Peyer's patch (tissue), 4 donors: Measurements from ENCODE around the gene KIAA1614.

ENCODE experiments used
- POLR2A ChIP-seq, 2 donors: fragments of 450-650 bp; IDR thresholded peaks; one replicate each; pipeline ENCODE4 v1.5.1; 2017; ENCODE audit warnings: antibody characterized with exemption in 2 of 2, mild to moderate bottlenecking in 2 of 2, moderate library complexity in 2 of 2
- TF ChIP-seq, protein P1 (sequence below), 6 experiments: fragments of 450-650 bp in 4 of 6; fragments of 200-600 bp in 2 of 6; sonication (generic) in 1 of 6; IDR thresholded peaks; one replicate each; pipeline ENCODE4 v1.5.1; 2017 to 2019; ENCODE audit warnings: antibody characterized with exemption in 6 of 6, mild to moderate bottlenecking in 3 of 6, moderate library complexity in 1 of 6

DNA sequence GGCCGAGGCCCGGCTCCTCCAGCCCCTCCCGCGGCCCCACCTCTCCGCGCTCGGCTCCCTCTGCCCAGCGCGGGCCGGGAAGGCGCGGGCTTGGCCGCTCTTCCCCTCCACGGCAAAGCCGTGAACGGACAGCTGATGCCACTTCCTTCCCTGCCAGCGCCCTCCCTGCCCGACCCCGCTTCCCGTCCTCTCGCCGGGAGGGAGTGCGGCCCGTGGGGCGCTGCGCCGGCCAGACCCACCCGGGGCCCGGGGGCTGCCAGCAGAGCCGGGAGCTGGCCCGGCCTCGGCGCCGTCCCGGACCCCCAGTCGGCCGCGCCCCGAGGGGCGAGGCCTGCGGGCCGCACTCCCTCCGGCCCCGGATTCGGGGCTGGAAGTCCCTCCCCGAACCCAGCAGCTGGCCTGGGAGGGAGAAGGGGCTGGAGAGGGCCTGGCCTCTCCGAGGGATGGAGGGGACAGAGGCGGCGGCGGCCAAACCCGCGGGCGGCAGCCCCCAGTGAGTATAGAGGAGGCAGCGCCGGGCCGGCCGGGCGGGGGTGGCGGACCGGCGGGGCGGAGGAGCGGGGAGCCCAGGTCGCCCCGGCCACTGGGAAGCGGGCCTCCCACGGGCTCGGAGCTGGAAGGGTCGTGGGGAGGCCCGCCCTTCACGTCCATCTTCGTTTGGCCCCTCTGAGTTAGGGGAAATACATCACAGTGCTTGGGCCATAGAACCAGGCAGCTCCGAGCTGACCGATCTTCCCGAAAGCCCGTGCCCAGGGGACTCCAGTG is at the start of gene KIAA1614:
- TF ChIP-seq, protein P1, sequence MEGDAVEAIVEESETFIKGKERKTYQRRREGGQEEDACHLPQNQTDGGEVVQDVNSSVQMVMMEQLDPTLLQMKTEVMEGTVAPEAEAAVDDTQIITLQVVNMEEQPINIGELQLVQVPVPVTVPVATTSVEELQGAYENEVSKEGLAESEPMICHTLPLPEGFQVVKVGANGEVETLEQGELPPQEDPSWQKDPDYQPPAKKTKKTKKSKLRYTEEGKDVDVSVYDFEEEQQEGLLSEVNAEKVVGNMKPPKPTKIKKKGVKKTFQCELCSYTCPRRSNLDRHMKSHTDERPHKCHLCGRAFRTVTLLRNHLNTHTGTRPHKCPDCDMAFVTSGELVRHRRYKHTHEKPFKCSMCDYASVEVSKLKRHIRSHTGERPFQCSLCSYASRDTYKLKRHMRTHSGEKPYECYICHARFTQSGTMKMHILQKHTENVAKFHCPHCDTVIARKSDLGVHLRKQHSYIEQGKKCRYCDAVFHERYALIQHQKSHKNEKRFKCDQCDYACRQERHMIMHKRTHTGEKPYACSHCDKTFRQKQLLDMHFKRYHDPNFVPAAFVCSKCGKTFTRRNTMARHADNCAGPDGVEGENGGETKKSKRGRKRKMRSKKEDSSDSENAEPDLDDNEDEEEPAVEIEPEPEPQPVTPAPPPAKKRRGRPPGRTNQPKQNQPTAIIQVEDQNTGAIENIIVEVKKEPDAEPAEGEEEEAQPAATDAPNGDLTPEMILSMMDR (IDR thresholded peaks at IDR 0.05), result no peak
- TF ChIP-seq POLR2A (IDR thresholded peaks at IDR 0.05), result no peak
